ENCODE results near the gene LACRT. TPM values are rescaled to one million over a fixed set of nuclear protein-coding genes. Genes with fewer than 3 reads are reported as not detected.
"Not testable (repeated sequence)": the region's sequence is repeated elsewhere in the genome, so short reads cannot be mapped to it uniquely, and the experiment has no call there.

LACRT gene, protein sequence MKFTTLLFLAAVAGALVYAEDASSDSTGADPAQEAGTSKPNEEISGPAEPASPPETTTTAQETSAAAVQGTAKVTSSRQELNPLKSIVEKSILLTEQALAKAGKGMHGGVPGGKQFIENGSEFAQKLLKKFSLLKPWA
- not detected for total RNA-seq

DNA sequence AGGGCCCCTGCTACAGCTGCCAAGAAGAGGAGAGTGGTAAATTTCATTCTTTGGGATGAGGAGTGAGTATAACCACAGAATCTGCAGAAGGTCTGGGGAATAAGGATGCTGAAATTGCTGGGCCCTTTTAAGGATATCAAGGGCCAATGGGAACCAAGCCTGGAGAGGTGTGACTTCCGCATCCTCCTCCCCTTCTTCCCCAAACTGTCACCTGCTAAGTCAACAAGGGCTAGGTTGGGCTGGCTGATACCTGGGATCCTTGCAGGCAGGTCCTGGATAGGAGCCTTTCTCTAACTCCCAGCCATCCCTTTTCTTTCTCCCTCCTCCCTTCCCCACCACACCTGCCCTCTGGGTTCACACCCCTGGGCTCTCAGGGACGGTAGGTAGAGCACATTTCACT lies at the start of gene LACRT:
LACRT (minus strand) TSS at position 101 of the 400 bp plus-strand sequence; CDS start at position 47, 54 bp downstream.
- POLR2A ChIA-PET: no interaction called here
- DNase-seq (no peak), ATAC-seq (ENCODE audit: low read depth) (no peak)
- Mint-ChIP-seq H3K27me3 (peaks cover 6% of the 10 kb centered on the region), H3K27ac (no peak within 1 kb of the TSS), H3K36me3 (no peaks in the 10 kb centered on the region), H3K4me3 (no peak within 1 kb of the TSS), H3K9me3 (no peaks in the 10 kb centered on the region), H3K4me1 (no peaks in the 10 kb centered on the region)

DNA sequence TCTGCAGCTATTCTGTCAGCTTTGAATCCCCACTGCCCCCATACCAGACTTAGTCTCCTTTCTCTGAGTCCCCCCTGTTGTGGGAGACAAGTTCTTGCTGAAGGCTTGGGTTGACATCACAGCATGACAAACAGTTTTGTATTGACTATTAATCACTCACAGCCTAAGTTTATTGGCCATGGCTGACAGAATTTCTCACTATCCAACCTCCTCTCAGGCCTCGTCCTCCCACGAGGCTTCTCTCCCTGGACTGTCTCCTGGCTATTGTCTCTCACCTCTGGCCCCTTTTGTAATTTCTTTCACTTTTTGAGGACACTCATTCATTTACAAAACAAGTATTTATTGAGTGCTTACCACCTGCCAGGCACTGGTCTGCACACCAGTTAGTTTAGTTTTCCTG lies 48.7 kb upstream of the LACRT start:
- POLR2A ChIA-PET: no interaction called here

DNA sequence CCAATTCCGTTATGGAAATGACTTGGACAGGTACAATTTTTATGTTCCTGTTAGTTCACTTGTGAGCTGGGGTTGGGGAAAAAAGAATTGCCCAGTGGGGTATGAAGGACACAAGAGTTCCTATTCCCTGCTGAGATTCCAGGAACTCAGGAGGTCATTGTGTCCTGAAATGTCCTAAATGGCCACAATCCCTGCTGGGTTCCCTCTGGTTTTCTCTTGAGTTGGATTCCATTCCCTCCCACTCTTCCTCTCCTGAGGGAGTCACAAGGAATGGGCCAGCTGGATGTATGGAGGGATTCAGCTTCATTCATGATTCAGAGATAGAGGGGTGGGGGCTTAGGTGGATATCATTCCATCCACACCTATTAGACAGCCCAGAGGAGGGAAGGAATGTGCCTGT lies 48.0 kb upstream of the LACRT start:
- no peak for DNase-seq
- no peak for ATAC-seq (ENCODE audit: low read depth)
- Mint-ChIP-seq H3K27ac (no peak overlapping the region), H3K27me3 (peaks cover 52% of the 10 kb centered on the region), H3K4me1 (peaks cover 4% of the 10 kb centered on the region), H3K36me3 (no peaks in the 10 kb centered on the region), H3K4me3 (no peak overlapping the region), H3K9me3 (no peaks in the 10 kb centered on the region)
- POLR2A ChIA-PET: no interaction called here

More for the DNA sequence above, 48.7 kb upstream of the LACRT start:
- peaks cover 51% of the 10 kb centered on the region for H3K27me3 Mint-ChIP-seq
- ATAC-seq (ENCODE audit: low read depth) (no peak), DNase-seq (no peak)
- peaks cover 4% of the 10 kb centered on the region for H3K4me1 Mint-ChIP-seq
- no peaks in the 10 kb centered on the region for H3K9me3 Mint-ChIP-seq
- H3K4me3 Mint-ChIP-seq: no peak overlapping the region
- H3K27ac Mint-ChIP-seq: no peak overlapping the region
- no peaks in the 10 kb centered on the region for H3K36me3 Mint-ChIP-seq

DNA sequence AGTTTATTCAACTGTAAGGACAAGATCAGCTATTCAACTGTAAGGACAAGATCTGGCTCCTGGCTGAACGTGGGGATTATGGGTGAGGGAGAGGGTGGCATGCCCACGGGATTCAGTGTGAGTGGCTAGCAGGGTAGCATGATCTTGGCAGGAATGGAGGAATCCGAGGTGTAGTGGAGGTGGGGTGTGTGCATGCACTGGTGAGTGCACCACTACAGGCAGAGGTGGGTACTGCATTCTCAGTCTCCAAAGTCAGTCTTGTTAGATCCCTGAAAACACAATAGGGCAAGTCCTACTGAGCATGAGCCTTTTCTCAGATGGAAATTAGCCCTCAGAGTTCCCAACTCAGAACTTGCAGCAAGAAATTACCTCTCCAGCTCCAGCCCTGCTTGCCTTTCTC lies 45.7 kb upstream of the LACRT start:
- Mint-ChIP-seq H3K4me3 (no peak overlapping the region), H3K36me3 (no peaks in the 10 kb centered on the region), H3K27ac (no peak overlapping the region), H3K4me1 (peaks cover 4% of the 10 kb centered on the region), H3K9me3 (no peaks in the 10 kb centered on the region), H3K27me3 (peaks cover 44% of the 10 kb centered on the region)
- no peak for DNase-seq
- POLR2A ChIA-PET: no interaction called here
- ATAC-seq (ENCODE audit: low read depth): no peak

DNA sequence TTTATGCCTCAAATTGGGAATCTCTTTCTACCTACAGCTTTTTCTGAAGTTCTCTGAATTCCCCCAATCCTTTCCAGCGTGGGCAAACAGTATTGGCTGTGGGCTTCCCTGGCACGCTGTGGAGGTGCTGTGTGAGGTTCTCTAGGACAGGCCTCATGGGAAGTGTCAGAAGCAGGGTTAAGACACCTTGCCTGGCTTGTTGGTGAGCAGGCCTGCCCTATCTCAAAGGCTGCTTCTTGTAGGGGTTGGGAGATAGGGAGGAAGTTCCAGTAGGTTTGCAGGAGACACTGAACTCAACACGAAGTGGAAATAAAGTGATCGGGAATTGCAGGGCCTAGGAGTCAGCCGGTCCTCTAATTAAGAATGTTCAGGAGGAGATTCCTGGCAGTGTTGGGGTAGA lies 43.4 kb upstream of the LACRT start:
- Mint-ChIP-seq H3K27me3 (peaks cover 33% of the 10 kb centered on the region), H3K36me3 (no peaks in the 10 kb centered on the region), H3K4me3 (no peak overlapping the region), H3K4me1 (no peaks in the 10 kb centered on the region), H3K27ac (no peak overlapping the region), H3K9me3 (no peaks in the 10 kb centered on the region)
- no peak for DNase-seq
- no peak for ATAC-seq (ENCODE audit: low read depth)
- POLR2A ChIA-PET: no interaction called here

DNA sequence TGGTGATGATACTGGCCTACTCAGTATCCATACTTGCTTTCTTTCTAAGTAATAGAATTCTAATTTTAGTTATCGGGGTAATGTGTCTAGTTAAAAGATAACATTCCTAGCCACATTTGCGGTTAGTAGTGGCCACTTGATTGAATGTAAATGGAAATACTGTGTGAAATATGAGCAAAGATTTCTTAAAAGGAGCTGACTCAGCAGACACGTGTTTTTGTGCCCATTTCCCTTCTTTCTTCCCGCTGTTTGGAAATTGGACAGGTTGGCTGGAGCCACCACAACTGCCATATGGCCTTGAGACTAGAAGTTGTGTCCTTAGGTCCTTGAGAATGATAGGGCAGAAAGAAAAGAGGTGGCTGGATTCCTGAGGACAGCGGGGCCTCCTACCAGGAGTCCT lies 33.2 kb upstream of the LACRT start:
- no peaks in the 10 kb centered on the region for H3K9me3 Mint-ChIP-seq
- H3K27ac Mint-ChIP-seq: no peak overlapping the region
- H3K36me3 Mint-ChIP-seq: no peaks in the 10 kb centered on the region
- no peak overlapping the region for H3K4me3 Mint-ChIP-seq
- ATAC-seq (ENCODE audit: low read depth) (no peak), DNase-seq (no peak)
- POLR2A ChIA-PET: no interaction called here
- H3K27me3 Mint-ChIP-seq: peaks cover 37% of the 10 kb centered on the region
- H3K4me1 Mint-ChIP-seq: no peaks in the 10 kb centered on the region

DNA sequence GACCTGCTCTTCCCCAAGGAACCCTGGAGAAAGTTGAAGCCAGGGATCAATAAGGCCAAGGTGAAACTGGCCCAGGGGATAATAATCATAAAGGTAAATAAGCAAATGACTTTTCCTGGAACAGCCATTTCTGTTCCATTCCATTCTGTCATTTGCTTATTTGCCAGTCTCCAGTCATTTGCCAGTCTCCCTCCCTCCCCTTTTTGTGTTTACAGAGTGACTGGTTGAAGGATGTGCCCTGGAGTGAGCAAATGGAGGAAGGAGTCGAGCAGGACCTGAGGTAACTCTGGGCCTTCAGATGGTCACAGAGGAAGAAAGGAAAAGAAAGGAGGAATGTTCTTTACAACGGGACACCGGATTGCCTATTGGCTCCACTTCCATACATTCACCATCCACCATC lies 31.3 kb upstream of the LACRT start:
- no peak overlapping the region for H3K27ac Mint-ChIP-seq

DNA sequence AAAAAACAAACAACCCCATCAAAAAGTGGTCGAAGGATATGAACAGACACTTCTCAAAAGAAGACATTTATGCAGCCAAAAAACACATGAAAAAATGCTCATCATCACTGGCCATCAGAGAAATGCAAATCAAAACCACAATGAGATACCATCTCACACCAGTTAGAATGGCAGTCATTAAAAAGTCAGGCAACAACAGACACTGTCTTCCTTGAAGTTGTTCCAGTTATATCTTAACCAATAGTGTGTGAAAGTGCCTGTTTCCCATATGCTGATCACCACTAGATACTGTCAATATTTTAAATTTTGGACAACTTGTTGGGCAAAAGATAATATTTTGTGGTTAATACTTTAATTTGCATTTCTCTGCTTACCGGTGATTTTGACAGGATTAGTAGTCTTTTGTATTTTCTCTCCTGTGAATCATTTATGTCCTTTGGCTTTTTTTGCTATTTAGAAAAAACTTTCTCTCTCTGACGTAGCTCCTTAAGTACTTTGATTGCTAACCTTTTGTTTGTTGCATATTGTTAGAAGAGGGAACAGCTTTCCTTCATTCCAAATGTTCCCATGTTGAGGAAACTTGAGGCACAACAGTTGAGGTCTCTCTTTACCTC lies 30.4 kb upstream of the LACRT start:
- DNase-seq; H3K9me3 Mint-ChIP-seq; H3K4me1 Mint-ChIP-seq; POLR2A ChIA-PET; ATAC-seq (ENCODE audit: low read depth); H3K4me3 Mint-ChIP-seq; H3K27ac Mint-ChIP-seq; H3K36me3 Mint-ChIP-seq: not testable (repeated sequence)
- H3K27me3 Mint-ChIP-seq: peaks cover 26% of the 10 kb centered on the region

More for the DNA sequence above, 31.3 kb upstream of the LACRT start:
- POLR2A ChIA-PET: no interaction called here
- ATAC-seq (ENCODE audit: low read depth) (no peak), DNase-seq (no peak)
- H3K27me3 Mint-ChIP-seq: peaks cover 32% of the 10 kb centered on the region
- H3K9me3 Mint-ChIP-seq: no peaks in the 10 kb centered on the region
- no peaks in the 10 kb centered on the region for H3K36me3 Mint-ChIP-seq
- H3K4me3 Mint-ChIP-seq: no peak overlapping the region
- H3K4me1 Mint-ChIP-seq: no peaks in the 10 kb centered on the region

DNA sequence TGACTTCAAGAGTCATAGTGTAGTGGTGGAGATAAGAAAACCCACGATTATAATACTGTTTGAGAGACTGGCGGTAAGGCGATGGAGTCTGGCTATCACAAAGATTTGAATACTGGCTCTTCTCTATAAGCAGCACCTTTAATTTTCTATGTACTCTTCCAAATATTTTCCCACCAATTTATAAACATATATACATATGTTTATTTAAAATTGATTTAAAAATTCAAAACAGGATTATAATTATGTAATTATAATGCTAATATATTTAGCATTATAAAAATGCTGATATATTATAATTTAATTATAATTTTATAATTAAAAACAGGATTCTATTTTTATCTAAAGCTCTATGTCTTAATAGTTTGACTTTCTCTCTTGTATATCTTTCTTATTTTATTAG lies 28.9 kb upstream of the LACRT start:
- Mint-ChIP-seq H3K9me3 (no peaks in the 10 kb centered on the region), H3K4me1 (no peaks in the 10 kb centered on the region), H3K27ac (no peak overlapping the region), H3K4me3 (no peak overlapping the region), H3K27me3 (peaks cover 22% of the 10 kb centered on the region), H3K36me3 (no peaks in the 10 kb centered on the region)
- ATAC-seq (ENCODE audit: low read depth) (no peak), DNase-seq (no peak)
- POLR2A ChIA-PET: no interaction called here

DNA sequence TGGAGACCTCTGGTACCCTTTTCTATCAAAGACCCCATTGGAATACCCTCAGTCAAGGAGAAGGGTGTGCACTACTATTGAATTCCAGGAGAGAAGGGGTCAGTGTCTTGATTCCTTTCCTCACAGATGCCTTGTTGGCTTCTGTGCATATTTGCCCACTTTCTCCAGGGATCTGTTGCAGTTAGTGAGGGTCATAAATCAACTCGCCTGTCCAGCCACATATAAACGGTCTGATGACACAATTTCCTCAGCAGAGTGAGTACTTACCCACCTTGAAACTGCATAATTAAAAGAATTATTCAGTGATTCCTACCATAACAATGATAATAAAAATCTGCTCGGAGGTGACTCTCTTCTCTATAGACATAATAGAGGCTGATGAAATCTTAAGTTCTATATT lies 27.3 kb upstream of the LACRT start:
- DNase-seq: no peak
- Mint-ChIP-seq H3K9me3 (no peaks in the 10 kb centered on the region), H3K4me3 (no peak overlapping the region), H3K4me1 (no peaks in the 10 kb centered on the region), H3K27ac (no peak overlapping the region), H3K27me3 (peaks cover 17% of the 10 kb centered on the region), H3K36me3 (no peaks in the 10 kb centered on the region)
- POLR2A ChIA-PET: no interaction called here
- no peak for ATAC-seq (ENCODE audit: low read depth)

DNA sequence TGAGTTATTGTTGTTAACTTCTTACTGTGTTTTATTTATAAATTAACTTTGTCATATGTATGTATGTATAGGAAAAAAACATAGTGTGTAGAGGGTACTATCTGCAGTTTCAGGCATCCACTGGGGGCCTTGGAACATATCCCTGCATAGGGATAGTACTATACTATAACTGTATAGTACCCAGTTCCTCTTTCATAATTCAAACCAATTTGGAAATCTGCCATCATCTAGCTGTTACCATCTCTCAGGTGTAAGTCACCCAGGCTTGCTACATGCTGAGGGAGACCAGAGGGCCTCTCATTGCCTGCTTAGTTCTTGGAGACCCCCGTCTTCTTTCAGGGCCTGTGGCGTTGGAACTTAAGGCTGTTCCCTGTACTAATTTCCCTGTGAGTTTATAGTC lies 26.4 kb upstream of the LACRT start:
- DNase-seq (no peak), ATAC-seq (ENCODE audit: low read depth) (no peak)
- POLR2A ChIA-PET: no interaction called here
- Mint-ChIP-seq H3K4me3 (no peak overlapping the region), H3K36me3 (no peaks in the 10 kb centered on the region), H3K27ac (no peak overlapping the region), H3K27me3 (peaks cover 16% of the 10 kb centered on the region), H3K9me3 (no peaks in the 10 kb centered on the region), H3K4me1 (no peaks in the 10 kb centered on the region)

DNA sequence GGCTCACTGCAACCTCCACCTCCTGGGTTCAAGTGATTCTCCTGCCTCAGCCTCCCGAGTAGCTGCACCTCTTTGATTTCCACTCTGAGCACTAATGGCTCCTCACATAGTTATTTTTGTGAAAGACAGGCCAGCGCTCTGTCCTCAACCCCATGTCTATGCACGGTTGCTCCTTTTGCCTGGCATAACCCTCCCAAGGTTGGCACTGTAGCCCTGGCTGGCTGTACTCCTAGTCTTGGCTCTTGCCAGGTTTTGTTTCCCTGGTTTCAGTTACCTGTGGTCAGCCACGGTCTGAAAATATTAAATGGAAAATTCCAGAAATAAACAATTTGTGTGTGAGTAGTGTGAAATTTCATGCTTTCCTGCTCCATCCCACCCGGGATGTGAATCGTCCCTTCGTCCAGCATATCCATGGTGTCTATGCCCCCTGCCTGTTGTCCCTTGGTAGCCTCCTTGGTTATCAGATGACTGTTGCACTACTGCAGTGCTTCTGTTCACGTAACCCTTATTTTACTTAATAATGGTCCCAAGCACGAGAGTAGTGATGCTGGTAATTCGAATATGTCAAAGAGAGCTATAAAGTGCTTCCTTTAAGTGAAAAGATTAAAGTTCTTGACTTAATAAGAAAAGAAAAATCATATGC lies 25.7 kb upstream of the LACRT start:
- H3K9me3 Mint-ChIP-seq: no peaks in the 10 kb centered on the region
- no peak overlapping the region for H3K4me3 Mint-ChIP-seq
- POLR2A ChIA-PET: no interaction called here

DNA sequence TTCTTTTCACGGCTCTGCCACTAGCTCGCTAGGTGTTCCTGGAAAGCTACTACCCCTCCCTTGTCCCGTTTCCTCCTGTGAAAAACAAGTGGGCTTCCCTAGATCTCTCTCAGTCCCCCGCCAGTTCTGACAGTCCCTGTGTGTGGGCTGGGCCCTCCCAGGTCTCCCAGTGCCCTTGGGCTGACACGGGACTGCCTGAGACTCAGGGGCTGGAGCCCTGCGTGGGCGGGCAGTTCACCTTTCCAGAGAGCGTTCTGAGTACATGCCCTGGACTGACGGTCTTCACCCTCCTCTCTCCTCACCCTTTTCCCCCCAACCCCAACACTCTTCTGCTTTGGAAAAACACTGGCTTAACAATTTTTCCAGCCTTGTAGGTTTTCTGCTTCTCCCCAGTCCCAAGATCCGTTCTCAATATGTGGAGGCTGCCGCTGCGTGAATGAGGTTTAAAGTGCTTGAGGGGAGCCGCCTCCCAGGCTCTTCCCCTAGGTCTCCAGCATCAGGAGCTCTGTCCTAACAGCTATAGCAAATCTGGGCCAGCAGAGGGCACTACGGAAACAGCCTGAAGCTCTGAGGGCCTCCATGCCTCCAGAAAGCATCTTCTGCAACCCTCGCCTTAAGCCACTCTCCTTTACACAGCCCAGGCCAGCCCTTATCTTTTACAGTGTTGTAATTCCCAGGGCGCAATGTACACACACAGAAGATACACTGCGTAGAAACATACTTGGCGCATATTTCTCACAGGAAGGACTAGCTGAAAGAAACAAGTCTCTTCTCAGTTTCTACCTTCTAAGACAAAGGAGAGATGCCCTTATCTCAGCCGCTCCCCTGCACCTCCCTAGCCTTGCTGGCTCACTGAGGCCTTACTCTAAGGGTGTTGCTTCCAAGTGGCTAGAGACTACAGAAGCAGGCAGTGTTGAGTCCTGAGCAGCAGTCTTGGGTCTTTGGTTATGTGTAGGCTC lies 23.9 kb upstream of the LACRT start:
- Mint-ChIP-seq H3K9me3 (no peaks in the 10 kb centered on the region), H3K4me1 (no peaks in the 10 kb centered on the region), H3K36me3 (no peaks in the 10 kb centered on the region), H3K27ac (no peak overlapping the region), H3K4me3 (no peak overlapping the region), H3K27me3 (peaks cover 17% of the 10 kb centered on the region)
- DNase-seq: peak; percentile 35
- POLR2A ChIA-PET: no interaction called here
- peak; percentile 65 for ATAC-seq (ENCODE audit: low read depth)

More for the DNA sequence above, 25.7 kb upstream of the LACRT start:
- ATAC-seq (ENCODE audit: low read depth): no peak
- H3K36me3 Mint-ChIP-seq: no peaks in the 10 kb centered on the region
- peaks cover 14% of the 10 kb centered on the region for H3K27me3 Mint-ChIP-seq
- no peak overlapping the region for H3K27ac Mint-ChIP-seq
- H3K4me1 Mint-ChIP-seq: no peaks in the 10 kb centered on the region
- no peak for DNase-seq
